GM21367 (cell line): ENCODE data around the gene OXT.
"Not testable (repeated sequence)": the region's sequence is repeated elsewhere in the genome, so short reads cannot be mapped to it uniquely, and the experiment has no call there.

Experiments used
- ATAC-seq: cut with Tn5 transposase; IDR thresholded peaks from one replicate; pipeline ENCODE4 v1.9.1; 2021; ENCODE audit not compliant: unreplicated experiment

Gene OXT

GRCh38 chr20:3047486-3048419, 23.7 kb upstream of the OXT start:
- ATAC-seq = no peak

- ATAC-seq = no peak
Observed at GRCh38 chr20:3051385-3052019, 19.9 kb upstream of the OXT start.

DNA sequence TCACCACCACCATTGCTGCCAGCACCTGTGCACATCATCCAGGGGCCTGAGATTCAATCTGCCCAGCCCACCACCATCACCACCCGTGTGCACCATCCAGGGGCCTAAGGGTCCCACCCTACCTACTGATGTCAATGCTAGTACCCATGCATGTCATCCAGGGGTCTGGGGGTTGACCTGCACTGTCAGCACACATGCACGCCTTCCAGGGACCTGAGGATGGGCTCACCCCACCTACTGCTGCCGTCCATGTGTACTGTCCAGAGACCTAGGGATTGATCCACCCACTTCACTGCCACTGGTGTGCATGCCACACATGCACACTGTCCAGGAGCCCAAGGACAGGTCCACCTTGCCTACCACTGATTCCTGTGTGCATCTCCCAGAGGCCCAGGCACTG, 11.9 kb upstream of the OXT start:
- no peak for ATAC-seq

- not testable (repeated sequence) for ATAC-seq
Observed at GRCh38 chr20:3064119-3064518, 7.3 kb upstream of the OXT start.

DNA sequence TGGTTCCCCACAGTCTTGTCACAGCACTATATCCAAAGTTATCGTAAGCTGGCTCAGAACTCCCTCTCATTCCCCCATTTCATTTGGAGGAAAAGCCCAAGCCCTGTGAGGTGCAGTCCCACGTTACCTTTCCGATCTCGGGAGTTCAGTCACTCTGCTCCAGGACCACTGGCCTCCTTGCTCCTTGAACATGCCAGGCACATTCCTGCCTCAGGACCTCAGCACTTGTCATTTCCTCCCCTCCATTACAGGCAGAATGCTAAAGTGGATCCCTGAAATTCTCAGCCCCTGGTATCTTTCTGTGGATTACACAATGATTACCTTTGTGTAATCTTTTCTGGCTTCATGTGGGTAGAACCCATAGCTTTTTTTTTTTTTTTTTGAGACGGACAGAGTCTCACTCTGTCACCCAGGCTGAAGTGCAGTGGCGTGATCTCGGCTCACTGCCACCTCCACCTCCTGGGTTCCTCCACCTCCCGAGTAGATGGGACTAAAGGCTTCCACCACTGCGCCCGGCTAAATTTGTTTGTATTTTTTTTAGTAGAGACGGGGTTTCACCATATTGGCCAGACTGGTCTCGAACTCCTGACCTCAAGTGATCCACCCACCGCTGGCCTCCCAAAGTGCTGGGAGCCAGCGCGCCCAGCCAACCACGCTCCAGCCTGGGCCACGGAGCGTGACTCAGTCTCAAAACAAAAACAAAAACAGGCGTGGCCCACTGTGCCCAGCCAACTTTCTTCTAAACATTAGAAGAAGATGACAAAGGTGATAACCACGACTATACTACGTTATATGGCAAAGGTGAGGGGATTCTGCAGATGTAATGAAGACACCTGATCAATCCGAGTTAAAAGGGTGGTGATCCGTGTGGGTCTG, 4.0 kb upstream of the OXT start:
- ATAC-seq = no peak

DNA sequence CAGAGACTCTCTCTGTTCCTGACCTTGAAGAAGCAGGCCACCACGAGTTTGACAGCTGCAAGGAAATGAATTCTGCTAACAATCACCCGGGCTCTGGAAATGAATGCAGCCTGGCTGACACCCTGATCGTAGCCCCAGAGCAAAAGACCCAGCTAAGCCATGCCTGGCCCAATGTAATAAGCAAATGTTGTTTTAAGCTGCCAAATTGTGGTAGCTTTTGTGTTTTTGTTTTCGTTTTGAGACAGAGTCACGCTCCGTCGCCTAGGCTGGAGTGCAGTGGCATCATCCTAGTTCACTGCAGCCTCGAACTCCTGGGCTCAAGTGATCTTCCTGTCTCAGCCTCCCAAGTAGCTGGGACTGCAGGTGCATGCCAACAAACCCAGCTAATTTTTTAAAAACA, 3.3 kb upstream of the OXT start:
- ATAC-seq = no peak

GRCh38 chr20:3068986-3069900, 2.2 kb upstream of the OXT start:
- ATAC-seq = no peak

- no peak for ATAC-seq
Observed at GRCh38 chr20:3070725-3071124, 695 bp upstream of the OXT start.

- no peak for ATAC-seq
Observed at GRCh38 chr20:3071266-3071609, 182 bp upstream of the OXT start.

DNA sequence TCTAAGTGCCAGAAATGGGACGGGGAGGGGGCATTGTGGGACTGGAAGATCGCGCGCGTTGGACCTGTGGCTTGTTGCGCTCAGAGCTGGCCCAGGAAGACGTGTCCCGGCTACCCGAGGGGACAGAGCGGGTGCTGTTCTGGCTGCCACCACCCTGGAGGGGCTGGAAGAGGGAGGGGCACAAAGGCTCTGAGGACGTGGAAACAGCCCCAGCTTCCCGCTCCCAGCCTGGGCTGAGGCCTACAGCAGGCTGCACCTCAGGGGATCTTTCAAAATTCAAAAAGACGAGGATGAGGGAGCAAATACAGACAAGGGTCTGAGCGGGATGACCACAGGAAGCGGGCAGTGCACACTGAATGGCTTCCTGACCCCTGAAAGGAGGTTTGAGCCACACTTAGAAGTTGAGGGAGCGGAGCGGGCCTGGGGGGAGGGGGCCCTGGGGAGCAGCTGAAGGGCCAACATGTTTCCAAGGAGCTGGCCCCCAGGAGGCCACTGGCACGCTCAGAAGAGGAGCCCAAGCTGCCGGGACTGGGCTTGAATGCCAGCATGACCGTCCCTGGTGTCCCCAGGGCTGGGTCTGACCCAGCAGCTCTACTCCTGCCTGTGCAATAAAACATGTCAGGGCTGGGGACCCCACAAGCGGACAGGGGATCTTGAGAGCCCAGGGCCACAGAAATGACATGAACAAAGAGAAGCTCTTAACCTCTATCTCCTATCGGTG, 1.3 kb downstream of the OXT start:
- no peak for ATAC-seq

DNA sequence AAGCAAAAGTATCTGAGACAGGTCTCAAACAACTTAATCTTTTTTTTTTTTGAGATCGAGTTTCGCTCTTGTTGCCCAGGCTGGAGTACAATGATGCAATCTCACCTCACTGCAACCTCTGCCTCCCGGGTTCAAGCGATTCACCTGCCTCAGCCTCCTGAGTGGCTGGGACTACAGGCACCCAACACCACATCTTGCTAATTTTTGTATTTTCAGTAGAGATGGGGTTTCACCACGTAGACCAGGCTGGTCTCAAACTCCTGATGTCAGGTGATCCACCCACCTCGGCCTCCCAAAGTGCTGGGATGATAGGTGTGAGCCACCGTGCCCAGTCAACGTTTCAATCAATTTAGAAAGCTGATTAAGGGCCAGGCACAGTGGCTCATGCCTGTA, 1.8 kb downstream of the OXT start:
- not testable (repeated sequence) for ATAC-seq

GRCh38 chr20:3074812-3075211, 3.4 kb downstream of the OXT start:
- no peak for ATAC-seq

DNA sequence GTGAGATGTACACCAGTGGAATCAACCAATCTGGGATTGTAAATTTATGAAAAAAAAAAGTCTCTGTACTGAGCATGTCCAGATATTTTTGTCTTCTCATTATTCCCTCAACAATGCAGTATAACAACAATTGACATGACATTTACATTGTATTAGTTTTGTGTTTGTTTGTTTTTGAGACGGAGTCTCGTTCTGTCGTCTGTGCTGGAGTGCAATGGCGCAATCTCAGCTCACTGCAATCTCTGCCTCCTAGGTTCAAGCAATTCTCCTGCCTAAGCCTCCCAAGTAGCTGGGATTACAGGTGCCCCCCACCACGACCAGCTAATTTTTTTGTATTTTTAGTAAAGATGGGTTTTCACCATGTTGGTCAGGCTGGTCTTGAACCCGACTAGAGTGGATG, 3.9 kb downstream of the OXT start:
- not testable (repeated sequence) for ATAC-seq

DNA sequence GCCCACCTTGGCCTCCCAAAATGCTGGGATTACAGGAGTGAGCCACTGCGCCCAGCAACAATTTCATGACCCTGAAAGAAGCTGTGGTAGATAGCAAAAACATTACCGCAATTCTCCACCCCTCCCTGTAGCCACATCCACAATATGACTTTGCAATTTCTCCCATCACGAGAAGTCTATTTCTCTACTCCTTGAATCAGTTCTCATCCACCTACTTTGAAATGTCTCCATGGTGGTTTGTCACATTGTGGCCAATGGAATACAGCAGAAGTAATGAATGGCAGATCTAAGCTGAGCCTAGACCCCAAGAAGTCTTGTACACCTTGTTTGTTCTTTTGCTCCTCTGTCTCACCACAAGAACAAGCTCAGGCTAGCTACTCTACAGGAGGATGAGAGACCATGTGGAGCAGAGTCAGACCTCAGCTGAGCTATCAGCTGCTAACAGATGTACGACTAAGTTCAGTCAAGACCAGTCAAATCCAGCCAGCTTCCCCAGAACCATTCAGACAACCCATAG, 6.3 kb downstream of the OXT start:
- ATAC-seq = no peak

DNA sequence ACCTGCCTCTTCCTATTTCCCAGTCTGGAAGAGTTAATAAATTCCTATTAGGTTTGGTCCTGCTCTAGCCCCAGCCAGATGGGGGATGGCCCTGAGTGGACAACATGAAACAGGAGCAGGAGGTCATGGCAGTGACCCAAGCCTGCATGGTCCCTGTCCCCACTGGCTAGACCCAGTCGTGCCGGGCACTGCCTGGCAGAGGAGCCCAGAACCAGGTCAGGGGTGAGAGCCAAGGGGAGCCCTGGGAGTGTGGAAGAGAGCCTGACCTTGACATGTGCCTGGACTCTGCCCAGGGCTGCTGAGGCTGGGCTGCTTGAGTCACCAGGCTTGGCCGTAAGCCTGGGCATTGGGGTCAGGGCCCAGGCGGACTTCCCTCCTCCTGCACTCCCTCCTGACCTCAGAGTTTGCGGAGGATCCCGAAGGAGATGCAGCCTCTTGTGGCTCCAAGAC, 9.5 kb downstream of the OXT start:
- ATAC-seq = no peak

DNA sequence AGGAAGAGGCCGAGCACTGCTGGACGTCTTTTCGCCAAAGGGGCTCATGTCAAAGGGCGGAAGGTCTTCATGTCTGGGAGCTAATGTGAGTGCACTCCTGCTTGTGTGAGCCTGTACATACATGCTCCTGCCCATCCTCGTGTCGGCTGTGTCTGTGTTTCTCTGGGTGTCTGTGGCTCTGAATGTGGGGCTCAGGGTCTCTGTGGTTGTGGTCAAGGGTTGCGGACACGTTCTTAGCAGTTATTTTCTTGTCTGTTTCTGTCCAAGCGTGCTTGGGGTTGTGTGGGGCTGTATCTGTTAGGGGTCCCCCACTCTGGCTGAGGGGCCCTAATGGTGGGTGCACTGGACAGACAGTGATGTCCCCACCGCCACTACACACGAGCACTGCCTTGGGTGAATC, 10.2 kb downstream of the OXT start:
- ATAC-seq = no peak

DNA sequence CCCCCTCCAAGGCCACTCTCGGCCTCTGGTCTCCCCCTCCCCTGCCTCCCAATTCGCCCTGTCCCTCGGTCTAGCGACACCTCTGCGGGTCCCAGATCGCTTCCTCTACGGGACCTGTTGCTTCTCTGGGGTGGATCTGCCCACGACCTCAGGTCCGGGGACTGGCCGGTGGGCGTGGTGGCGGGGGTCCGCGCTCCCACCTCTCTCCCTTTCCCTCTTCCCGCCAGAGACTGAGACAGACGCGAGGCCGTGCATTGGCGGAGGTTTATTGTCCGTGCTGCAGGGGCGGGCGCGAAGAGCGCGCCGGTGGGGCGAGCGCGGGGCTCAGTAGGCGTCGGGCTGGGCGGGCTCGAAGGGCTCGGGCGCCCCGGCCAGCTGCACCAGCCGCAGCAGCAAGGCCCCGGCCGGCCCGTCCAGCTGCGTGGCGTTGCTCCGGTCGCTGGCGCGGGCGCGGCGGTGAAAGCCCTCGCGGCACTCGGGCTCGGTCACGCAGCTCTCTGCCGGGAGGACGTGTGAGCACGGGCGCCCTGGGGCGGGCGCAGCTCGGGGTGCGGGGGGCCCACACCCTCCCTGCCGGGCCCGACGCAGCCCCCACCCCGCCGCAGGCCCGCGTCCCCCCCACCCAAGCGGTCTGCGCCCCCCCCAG, 11.0 kb downstream of the OXT start:
- ATAC-seq = no peak

DNA sequence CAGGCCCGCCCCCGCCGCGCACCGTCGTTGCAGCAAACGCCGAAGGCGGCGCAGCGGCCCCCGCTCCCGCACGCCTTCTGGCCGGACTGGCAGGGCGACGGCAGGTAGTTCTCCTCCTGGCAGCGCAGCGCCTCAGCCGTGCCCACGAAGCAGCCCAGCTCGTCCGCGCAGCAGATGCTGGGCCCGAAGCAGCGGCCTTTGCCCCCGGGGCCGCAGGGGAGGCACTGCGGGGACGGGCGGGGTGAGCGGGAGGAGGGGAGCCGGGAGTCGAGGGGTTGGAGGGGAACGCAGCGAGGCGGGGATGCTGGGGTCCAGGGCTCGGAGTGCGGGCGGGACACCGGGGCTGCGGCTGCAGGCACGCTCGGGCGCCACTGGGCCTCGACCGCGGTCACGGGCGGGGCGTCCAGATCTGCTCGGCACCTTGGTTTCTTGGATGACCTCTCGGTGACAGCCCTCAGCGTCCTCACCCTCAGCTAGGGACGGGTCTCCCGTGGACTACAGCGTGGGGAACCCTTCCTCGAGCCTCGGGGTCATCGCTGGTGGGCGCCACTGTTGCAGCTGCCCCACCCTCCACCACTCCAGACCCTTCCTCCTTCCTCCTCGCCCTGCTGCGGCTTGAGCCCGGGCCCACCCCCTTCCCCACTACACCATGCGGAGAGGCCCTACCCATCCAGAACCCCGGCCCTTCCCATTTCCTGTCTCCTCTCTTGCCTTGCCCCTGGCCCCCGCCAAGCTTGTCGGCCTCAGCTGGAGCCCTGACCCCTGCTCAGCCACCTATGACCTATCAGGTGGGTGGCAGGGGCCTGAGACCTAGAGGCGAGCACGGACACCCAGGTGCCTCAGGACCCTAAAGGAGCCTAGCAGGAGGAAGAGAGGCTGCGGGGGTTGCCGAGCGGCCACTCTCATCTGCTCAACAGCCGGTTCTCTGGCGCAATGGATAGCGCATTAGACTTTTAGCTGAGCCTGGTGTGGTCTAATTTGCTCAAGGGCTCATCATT, 11.8 kb downstream of the OXT start:
- ATAC-seq = no peak
